GM21447 (cell line): ENCODE results near the gene MRPL41.
A peak's percentile ranks its signal among the peaks of the same experiment; 100 is the strongest.
"Not testable (repeated sequence)": the region's sequence is repeated elsewhere in the genome, so short reads cannot be mapped to it uniquely, and the experiment has no call there.

Experiments used
- ATAC-seq: cut with Tn5 transposase; IDR thresholded peaks from one replicate; pipeline ENCODE4 v1.9.1; 2021; ENCODE audit not compliant: unreplicated experiment

The MRPL41 gene

DNA sequence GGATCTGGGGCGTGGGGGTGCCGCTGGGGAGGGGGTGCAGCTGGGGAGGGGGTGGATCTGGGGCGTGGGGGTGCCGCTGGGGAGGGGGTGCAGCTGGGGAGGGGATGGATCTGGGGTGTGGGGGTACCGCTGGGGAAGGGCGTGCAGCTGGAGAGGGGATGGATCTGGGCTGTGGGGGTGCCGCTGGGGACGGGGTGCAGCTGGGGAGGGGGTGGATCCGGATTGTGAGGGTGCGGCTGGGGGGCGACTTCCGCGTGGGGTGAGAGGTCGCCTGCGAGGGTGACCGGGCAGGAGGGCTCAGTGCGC is 768 bp upstream of the MRPL41 start:
- ATAC-seq, result peak; percentile 4

DNA sequence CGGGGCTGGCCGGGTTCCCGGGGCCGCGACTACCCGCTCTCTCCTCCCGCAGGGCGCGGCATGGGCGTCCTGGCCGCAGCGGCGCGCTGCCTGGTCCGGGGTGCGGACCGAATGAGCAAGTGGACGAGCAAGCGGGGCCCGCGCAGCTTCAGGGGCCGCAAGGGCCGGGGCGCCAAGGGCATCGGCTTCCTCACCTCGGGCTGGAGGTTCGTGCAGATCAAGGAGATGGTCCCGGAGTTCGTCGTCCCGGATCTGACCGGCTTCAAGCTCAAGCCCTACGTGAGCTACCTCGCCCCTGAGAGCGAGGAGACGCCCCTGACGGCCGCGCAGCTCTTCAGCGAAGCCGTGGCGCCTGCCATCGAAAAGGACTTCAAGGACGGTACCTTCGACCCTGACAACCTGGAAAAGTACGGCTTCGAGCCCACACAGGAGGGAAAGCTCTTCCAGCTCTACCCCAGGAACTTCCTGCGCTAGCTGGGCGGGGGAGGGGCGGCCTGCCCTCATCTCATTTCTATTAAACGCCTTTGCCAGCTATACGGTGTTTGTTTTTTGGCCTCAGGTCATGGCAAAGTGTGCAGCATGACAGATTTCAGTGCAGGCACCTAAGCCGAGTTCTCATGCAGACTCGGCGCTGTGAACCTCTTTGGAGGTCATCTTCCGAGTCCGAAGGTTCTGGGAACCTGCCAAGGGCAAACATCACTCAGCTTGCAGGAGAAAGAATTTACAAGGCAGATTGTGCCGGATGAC is 516 bp downstream of the MRPL41 start:
- peak; percentile 20 for ATAC-seq

DNA sequence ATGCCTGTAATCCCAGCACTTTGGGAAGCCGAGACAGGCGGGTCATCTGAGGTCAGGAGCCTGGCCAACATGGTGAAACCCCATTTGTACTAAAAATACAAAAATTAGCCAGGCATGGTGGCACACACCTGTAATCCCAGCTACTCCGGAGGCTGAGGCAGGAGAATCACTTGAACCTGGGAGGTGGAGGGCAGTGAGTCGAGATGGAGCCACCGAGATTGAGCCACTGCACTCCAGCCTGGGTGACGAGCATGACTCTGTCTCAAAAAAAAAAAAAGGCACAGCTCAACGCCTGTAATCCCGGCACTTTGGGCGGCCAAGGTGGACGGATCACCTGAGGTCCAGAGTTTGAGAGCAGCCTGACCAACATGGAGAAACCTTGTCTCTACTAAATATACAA is 2.0 kb downstream of the MRPL41 start:
- ATAC-seq, result not testable (repeated sequence)

DNA sequence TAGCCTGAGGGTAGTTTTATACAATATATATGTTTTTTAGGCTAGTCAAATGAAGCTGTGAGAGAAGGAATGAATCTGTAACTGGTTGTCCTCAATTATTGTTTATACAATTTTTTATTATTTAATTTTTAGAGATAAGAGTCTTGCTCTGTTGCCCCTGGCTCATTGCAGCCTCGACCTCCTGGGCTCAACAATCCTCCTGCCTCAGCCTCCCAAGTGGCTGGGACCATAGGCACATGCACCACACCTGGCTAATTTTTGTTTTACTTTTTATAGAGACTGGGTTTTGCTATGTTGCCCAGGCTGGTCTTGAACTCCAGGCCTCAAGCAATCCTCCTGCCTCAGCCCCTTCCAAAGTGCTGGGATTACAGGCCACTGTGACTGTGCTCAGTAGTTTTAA is 2.7 kb downstream of the MRPL41 start:
- no peak for ATAC-seq

DNA sequence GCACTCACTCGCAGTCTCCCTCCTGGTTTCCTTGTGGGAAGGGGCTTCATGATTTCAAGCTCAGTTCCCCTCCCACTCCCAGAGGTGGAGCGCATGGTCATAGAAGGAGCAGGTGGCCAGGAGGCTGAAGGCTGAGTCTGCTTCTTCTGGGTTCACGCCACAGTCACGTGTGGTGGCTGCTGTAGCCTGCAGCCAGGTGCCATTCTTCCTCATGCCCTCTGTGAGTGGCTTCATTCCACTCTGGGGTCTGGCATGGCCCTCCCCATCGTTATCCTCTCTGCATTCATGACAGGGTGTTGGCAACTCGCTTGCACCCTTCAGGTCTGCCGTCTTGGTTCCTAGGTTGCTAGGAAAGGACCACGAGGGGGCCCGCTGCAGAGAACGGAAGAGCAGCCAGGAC is 3.5 kb downstream of the MRPL41 start:
- ATAC-seq, result no peak

DNA sequence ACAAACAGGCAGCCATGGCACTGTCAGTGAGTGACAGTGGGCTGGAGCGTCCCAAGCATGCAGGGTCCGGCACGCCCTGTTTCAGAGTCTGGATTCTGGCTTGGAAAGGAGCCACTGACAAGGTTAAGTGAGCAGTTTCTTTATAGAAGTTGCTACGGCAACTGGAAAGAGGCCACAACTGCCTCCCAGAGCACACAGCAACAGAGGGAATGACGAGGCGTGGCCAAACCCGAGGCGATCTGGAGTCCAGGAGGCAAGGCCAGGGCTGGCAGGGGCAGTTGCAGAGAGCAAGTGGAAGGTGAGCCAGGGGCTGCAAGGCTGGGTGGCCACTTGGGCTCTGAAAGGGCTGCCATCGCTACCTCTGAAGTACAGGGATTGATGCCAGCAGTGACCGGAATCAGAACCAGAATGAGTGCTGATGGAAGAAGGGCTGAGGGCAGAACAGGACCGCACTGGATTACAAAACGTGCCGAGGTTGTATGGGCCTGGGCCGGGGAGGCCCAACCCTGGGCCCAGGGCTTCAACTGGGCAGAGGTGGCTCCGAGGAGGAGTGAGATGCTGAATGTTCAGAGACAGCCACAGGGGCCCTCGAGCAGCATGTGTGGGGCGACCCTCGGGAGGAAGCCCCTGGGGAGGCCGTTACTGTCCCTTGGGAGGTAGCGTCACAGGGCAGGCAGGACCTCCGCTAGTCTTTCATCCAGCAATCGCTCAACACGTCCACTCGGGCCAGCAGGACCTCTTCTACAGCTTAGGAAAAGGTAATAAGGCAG is 4.6 kb downstream of the MRPL41 start:
- ATAC-seq, result no peak

DNA sequence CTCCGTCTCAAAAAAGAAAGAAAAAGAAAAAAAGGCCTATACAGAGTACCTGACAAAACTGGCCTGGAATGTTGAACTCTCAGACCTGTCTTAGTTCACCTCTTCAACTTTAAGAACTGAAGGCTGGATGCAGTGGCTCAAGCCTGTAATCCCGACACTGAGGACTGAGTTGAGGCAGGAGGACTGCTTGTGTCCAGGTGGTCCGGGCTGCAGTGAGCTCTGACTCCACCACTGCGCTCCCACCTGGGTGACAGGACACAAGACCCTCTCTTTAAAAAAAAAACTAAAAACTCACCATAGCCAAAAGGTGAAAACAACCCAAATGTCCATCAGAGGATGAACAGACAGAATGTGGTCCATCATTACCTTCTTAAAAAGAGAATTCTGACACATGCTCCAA is 6.4 kb downstream of the MRPL41 start:
- no peak for ATAC-seq

DNA sequence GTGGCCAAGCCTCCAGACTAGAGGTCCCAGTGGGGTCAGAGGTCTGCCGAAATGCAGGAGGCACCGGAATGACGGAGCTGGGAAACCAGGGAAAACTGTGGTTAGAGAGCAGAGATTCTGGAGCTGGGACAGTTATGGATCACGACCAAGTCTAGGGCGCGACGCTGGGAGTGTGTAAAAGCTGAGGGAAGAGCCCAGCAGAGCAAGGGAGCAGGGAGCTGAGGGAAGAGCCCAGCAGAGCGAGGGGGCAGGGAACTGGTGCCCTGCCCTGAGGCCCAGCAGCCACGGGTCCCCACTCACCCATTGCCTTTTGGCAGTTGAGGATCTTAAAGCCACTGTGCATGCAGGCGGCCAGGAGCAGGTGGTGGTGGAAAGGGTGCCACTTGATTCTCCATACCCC is 12.5 kb downstream of the MRPL41 start:
- no peak for ATAC-seq

DNA sequence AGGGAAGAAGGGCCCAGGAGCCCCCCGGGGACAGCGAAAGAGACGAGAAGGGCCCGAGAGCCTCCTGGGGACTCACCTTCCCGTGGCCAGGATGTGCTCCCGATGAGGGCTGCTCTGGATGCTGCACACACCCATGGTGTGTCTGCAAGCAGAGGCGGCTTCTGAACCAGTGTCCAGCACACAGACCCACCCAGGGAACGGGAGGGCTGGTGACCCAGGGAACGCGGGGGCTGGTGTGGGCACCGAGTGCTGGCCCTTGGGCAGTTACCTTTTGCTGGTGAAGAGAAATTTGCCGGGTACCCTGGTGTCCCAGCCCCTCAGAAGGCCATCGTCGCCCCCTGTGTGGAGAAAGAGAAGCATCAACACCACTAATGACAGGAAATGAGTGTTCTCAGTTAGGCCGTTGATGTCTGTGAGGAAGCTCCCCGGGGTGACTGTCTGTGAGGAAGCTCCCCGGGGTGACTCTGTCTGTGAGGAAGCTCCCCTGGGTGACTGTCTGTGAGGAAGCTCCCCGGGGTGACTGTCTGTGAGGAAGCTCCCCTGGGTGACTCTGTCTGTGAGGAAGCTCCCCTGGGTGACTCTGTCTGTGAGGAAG is 13.2 kb downstream of the MRPL41 start:
- no peak for ATAC-seq

DNA sequence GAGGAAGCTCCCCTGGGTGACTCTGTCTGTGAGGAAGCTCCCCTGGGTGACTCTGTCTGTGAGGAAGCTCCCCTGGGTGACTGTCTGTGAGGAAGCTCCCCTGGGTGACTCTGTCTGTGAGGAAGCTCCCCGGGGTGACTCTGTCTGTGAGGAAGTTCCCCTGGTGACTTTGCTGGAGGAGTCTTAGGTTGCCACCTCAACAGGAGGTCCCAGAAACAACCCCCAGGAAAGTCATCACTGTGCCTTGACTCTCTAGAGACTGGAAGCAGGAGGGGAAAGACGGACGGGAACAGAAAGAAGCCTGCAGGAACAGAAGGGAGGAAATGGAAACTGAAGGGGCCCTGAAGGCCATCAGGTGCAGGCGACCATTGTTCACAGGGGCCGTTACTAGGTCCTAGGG is 16.8 kb downstream of the MRPL41 start:
- ATAC-seq, result not testable (repeated sequence)

DNA sequence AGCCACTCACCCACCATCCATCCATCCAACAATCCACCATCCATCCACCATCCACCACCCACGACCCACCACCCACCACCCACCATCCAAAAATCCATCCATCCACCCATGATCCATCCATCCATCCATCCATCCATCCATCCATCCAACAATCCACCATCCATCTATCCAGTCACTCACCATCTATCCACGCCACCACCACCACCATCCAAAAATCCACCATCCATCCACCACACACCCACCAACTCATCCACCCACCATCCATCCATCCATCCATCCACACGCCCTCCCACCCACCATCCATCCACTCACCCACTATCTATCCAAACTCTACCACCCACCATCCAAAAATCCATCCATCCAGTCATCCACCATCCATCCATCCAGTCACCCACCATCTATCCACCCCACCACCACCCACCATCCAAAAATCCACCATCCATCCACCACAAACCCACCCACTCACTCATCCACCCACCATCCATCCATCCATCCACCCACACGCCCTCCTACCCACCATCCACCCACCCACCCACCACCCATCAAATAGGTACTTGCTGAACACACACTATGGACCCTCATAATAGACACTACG is 18.0 kb downstream of the MRPL41 start:
- no peak for ATAC-seq

DNA sequence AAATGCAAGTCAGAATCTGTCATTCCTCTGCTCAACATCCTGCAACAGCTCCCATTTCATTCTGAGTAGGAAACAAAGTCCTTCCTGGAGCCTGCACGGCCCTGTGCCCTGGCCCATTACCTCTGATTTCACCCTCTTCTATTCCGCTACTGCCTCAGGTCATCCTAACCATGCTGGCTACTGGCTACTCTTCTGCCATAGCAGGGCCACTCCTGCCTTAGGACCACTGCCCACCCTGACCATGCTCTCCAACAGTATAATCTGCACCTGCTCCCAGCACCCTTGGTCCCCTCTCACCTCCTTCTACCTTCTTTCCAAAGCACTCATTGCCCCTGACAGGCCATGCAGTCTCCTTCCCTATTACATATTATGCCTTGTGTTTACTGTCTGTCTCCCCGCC is 18.9 kb downstream of the MRPL41 start:
- ATAC-seq, result no peak

DNA sequence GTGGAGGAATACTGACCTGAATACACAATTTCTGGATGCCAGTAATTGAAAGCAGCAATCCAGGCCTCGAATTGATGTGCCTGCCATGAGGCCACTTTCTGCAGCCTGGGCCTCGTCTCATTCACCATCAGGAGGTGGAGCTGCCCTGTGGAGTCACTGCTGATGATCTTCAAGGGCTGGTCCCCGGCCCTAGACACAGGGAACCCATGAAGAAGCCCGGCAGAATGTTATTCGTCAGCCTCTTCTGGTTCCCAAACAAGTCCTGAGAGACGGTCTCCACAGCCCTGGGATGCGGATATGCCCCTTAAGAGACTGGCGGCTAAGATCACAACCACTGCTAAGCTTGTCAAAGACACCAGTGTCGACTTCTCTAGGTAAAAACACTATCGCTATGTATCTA is 22.5 kb downstream of the MRPL41 start:
- no peak for ATAC-seq

DNA sequence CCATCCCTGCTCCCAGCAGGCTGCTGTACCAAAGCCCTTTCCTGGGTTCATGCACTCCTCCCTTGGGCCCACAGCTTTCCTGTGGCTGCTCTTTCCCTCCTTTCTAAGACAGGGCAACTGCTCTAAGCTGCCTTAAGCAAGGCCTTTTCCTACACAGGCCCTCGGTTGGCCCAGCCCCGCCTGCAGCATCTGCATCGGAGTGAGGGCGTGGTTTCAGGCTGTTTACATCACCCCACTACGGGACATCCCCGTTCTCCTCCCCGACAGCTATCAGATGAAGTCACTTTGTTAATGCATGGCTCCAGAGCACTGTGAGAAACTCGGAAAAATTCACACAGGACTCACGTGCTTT is 23.7 kb downstream of the MRPL41 start:
- no peak for ATAC-seq

DNA sequence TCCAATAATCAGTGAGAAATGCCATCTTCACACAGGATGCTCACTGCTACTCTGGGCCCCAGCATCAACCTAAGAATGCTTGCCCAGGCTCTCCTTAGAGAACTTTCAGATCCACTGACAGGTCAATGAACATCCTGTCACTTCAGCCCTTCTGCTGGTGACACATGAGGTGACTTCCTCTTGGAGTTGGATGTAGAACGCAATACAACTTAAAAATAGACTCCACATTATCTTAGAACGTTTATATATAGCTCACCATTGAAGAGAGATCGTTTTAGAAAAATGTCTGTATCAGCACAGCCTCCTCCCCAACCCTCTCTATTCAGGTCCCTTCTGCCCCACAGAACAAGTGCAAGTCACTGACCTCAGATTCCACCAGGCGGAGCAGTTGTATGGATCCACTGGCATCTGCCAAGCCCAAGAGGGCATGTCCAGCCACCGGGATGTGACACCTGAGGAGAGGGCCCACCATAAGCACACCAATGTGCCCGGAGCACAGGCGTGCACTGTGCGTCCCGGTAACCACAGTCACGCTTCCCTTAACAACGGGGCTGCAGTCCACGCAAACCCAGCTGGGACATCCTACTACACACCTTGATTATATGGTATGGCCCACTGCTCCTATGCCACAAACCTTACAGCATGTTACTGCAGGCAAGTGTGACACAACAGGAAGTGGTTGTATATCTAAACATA is 24.2 kb downstream of the MRPL41 start:
- no peak for ATAC-seq

DNA sequence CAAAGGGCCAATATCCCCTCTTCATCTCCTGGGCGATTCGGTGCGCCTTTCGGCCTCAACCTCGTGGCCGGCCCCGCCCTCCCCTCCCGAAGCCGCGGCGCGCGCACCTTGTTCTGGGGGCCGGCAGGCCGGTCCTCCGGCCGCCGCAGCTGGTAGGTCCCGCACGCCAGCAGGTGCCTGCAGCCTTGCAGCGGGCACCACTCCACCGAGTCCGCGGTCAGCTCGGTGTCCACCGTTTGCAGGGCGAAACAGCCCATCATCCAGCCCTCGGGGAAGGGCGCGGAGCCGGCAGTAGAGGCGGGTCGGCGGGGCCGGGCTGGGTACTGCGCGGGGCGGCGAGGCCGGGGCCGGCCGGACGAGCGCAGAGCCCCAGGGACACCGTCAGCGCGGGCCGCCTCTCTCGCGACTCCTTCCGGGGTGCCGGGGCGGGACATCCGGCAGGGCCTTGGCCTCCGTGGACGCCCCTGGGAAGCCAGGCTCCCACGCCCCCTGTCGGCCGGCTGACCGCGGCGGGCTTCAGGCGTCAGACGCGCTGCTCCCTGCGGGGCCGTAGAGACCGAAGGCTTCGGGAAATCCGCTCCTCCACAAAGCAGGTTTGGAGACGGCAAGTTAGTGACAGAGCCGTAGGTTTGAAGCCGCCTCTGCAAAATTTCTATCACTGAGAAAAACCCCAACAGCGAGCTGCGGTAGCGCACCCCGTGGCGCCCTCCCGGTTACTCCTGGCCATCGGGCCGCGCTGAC is 27.0 kb downstream of the MRPL41 start, which contains the start of gene DPH7:
DPH7 (minus strand) TSS at position 408 of the 741 bp plus-strand sequence; CDS start at position 260, 148 bp downstream.
- peak; percentile 86 for ATAC-seq

DNA sequence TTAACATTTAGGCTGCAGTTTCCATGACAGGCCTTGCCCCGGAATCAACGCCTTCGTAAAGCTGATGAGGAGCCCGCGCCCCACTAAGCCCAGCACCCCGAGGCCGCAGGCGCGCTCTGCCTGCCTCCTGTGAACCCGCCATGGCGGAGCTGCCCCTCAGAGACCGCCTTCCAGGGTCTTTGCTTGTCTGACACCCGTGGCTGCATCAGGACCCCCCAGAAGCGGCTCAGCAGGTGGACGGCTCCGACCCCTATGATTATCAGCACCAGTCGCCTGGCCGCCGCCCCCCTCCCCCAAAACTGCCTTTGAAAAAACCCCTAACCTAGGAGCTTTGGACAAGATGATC is 27.6 kb downstream of the MRPL41 start:
- no peak for ATAC-seq

DNA sequence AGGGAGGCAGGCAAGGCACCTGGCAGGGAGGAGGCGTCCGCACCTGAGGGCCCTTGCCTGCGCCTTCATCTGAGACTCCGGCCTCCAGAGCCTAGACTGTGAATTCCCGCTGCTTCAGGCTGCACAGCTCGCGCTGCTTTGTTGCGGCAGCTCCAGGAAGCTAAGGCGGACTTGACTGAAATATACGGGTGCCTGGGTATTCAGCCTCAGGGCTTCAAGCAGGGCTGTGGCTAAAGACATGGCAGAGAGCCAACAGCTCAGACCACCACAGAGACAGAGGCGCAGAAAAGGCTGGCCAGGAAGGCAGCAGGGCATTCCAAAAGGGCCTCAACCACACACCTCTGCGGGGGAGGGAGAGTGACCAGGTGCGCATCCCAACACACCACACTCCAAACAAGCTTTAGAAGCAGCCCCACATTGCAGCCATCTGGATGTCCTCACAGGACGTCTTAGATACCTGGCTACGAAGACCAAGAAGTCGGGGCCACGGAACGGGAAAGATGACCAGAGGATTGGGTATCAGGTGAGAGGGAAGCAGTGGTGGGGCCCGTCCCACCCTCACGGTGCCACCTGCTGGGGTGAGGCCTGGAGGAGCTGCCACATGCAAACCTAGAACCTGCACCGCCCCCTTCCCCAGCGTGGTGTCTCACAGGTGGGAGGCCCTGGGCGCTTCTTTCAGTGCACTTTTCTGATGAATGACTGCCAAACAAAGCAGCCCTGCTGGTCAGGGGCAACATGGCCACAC is 28.7 kb downstream of the MRPL41 start:
- ATAC-seq, result no peak

DNA sequence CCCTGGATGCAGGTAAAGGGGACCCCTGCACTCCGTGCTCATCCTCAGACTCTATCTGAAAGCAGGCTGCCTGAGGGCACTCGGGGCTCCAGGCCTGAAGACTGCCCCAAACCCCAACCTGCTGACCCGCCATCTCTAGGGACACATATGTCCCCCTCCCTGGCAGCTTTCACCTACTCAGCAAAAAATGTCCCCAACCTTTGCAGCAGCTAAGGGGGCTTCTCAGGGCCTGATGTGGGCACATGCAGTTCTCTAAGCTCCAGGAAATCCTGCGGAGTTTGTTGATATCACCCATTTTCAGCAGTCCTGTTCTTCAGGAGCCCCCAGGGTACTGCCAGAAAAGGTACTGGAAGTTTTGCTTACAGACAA is 29.3 kb downstream of the MRPL41 start:
- ATAC-seq, result no peak
